HepG2 (cell line): ENCODE data around the gene EIF6. TPM values are rescaled to one million over a fixed set of nuclear protein-coding genes. Genes with fewer than 3 reads are reported as not detected.
A peak's percentile ranks its signal among the peaks of the same experiment; 100 is the strongest.

Experiments used
- ATRX ChIP-seq: sonication (generic); formaldehyde crosslinking; IDR thresholded peaks from 2 replicates; pipeline ENCODE4 v1.4.0; 2020; ENCODE audit warnings: missing genetic modification reagents, borderline replicate concordance
- ERF ChIP-seq: IDR thresholded peaks from 2 replicates; pipeline ENCODE4 v1.6.1; 2018; ENCODE audit warnings: missing biosample characterization, missing genetic modification reagents
- HES4 ChIP-seq: sonication (generic); formaldehyde crosslinking; IDR thresholded peaks from 2 replicates; pipeline ENCODE4 v1.9.0; 2021; ENCODE audit warnings: mild to moderate bottlenecking, missing genetic modification reagents, borderline replicate concordance
- HOXA7 ChIP-seq: sonication (generic); formaldehyde crosslinking; IDR thresholded peaks from 2 replicates; pipeline ENCODE4 v1.8.1; 2022; ENCODE audit warnings: mild to moderate bottlenecking, missing genetic modification reagents, moderate library complexity
- KLF6 ChIP-seq: IDR thresholded peaks from 2 replicates; pipeline ENCODE4 v1.8.0; 2016; ENCODE audit warnings: missing biosample characterization, missing genetic modification reagents
- MAF1 ChIP-seq: sonication (generic); formaldehyde crosslinking; IDR thresholded peaks from 2 replicates; pipeline ENCODE4 v1.5.0; 2020; ENCODE audit warnings: missing genetic modification reagents, borderline replicate concordance
- NFATC3 ChIP-seq: sonication (generic); formaldehyde crosslinking; IDR thresholded peaks from 2 replicates; pipeline ENCODE4 v1.5.1; 2020; ENCODE audit warnings: mild to moderate bottlenecking, missing genetic modification reagents
- POLR2A ChIP-seq, 2 experiments: IDR thresholded peaks; 2 replicates each; pipeline ENCODE4 v1.6.1; 2011; ENCODE audit warnings: low read depth in 2 of 2, low read length in 2 of 2, mild to moderate bottlenecking in 1 of 2, moderate library complexity in 1 of 2; ENCODE audit not compliant: insufficient read depth in 1 of 2
- RBM39 ChIP-seq: fragments of 200-400 bp; formaldehyde crosslinking; IDR thresholded peaks from one replicate; pipeline ENCODE4 v1.6.1; 2018; ENCODE audit warnings: antibody characterized with exemption, mild to moderate bottlenecking, low read depth, low read length; ENCODE audit not compliant: poor library complexity, severe bottlenecking
- REL ChIP-seq: sonication (generic); formaldehyde crosslinking; conservative IDR thresholded peaks from 2 replicates; pipeline ENCODE4 v1.8.0; 2022; ENCODE audit warnings: mild to moderate bottlenecking, missing genetic modification reagents, moderate library complexity
- SALL1 ChIP-seq: sonication (generic); formaldehyde crosslinking; IDR thresholded peaks from 2 replicates; pipeline ENCODE4 v1.8.0; 2022; ENCODE audit warnings: mild to moderate bottlenecking, missing genetic modification reagents
- SOX13 ChIP-seq, 3 experiments: fragments of 450-650 bp in 1 of 3; sonication (generic) in 1 of 3; formaldehyde crosslinking in 1 of 3; IDR thresholded peaks in 2 of 3; conservative IDR thresholded peaks in 1 of 3; 2 replicates each; pipeline versions ENCODE4 v1.5.0 to v1.6.1; 2016 to 2020; ENCODE audit warnings: antibody characterized with exemption in 1 of 3, mild to moderate bottlenecking in 1 of 3, missing compliant biosample characterization in 1 of 3, missing genetic modification reagents in 1 of 3, moderate library complexity in 1 of 3
- SP2 ChIP-seq: sonication (generic); formaldehyde crosslinking; IDR thresholded peaks from 2 replicates; pipeline ENCODE4 v1.5.1; 2020; ENCODE audit warnings: mild to moderate bottlenecking, missing genetic modification reagents
- SRSF4 ChIP-seq: fragments of 200-400 bp; formaldehyde crosslinking; IDR thresholded peaks from one replicate; pipeline ENCODE4 v1.6.1; 2018; ENCODE audit warnings: mild to moderate bottlenecking, low read depth, low read length, moderate library complexity; ENCODE audit not compliant: poor library complexity, severe bottlenecking
- TOE1 ChIP-seq: sonication (generic); formaldehyde crosslinking; IDR thresholded peaks from 2 replicates; pipeline ENCODE4 v1.4.0; 2020; ENCODE audit warnings: mild to moderate bottlenecking, missing genetic modification reagents
- ZNF616 ChIP-seq: sonication (generic); formaldehyde crosslinking; IDR thresholded peaks from 2 replicates; pipeline ENCODE4 v1.5.0; 2020; ENCODE audit warnings: low read depth, mild to moderate bottlenecking, missing genetic modification reagents
- ZNF703 ChIP-seq: sonication (generic); formaldehyde crosslinking; IDR thresholded peaks from 2 replicates; pipeline ENCODE4 v1.5.1; 2020; ENCODE audit warnings: missing genetic modification reagents, mild to moderate bottlenecking, moderate library complexity, borderline replicate concordance
- polyA plus RNA-seq, 8 experiments: library from polyadenylated mRNA; depleted of rRNA in 3 of 8; stranded (reverse) in 7 of 8; unstranded in 1 of 8; fragments of >200 nt; fragmentation: Illumina TruSeq in 4 of 8; extraction: Trizol in 4 of 8; gene quantifications; 2 replicates each; pipeline versions ENCODE4 v1.2.1 to v1.2.3, GENCODE V29; 2011 to 2016; ENCODE audit warnings: low read depth in 4 of 8, missing spikeins in 1 of 8, mixed read lengths in 1 of 8; ENCODE audit not compliant: insufficient read depth in 1 of 8
- total RNA-seq, 5 experiments: library from RNA; depleted of rRNA; stranded (reverse); fragments of >200 nt; fragmentation: Illumina TruSeq; extraction: Trizol; gene quantifications; 2 replicates each; pipeline ENCODE4 v1.2.3, GENCODE V29; 2016; ENCODE audit warnings: low read depth in 1 of 5
- TF ChIP-seq, protein P1 (sequence below): sonication (generic); formaldehyde crosslinking; IDR thresholded peaks from 2 replicates; pipeline ENCODE4 v1.4.0; 2020; ENCODE audit warnings: mild to moderate bottlenecking, missing genetic modification reagents
- TF ChIP-seq, protein P2 (sequence below): sonication (generic); formaldehyde crosslinking; IDR thresholded peaks from 2 replicates; pipeline ENCODE4 v1.4.0; 2020; ENCODE audit warnings: missing genetic modification reagents
- TF ChIP-seq, protein P3 (sequence below): sonication (generic); formaldehyde crosslinking; IDR thresholded peaks from 2 replicates; pipeline ENCODE4 v1.5.0; 2020; ENCODE audit warnings: mild to moderate bottlenecking, low read depth, missing genetic modification reagents, borderline replicate concordance
- TF ChIP-seq, protein P4 (sequence below): sonication (generic); formaldehyde crosslinking; IDR thresholded peaks from 2 replicates; pipeline ENCODE4 v1.5.1; 2020; ENCODE audit warnings: mild to moderate bottlenecking, missing genetic modification reagents, moderate library complexity

Gene EIF6
- total and polyA plus RNA-seq, 2 of the 13 experiments (the other 11 are each of a cell fraction or from before 2014, with no cell fraction given): 462 to 466 TPM

DNA sequence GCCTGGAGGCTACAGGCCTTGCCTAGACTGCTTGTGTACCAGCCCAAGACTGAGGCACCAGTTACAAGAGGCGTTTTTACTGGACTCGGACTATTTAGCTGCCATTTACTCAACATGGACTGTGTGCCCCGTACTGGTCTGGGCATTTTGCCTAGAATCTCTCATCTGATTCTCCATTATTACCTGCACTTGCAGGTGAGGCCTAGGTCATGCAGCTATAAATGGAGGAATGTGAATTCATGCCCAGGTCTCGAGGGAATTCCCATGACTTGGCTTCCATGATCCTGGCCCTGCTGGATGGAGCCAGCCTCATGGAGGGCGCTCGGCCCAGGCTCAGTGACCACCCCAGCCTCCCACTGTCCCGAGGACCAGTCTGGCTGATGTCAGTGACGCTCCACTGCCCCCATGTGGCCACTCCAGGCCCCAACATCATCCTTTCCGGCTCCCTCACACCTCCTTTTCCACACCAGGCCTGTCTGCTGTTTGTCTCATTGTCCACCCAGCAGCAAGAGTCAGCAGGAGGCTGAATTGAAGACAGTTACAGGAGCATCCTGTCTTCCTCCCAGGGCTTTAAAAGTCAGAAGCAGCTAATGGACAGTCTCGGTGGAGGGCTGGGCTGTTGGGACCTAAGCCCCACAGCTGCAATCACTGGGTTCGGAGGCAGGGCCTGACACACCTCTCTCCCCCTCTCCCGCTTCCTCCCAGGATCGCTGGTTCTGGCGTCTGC is 15.4 kb downstream of the EIF6 start (continued):
- TF ChIP-seq, protein P1, sequence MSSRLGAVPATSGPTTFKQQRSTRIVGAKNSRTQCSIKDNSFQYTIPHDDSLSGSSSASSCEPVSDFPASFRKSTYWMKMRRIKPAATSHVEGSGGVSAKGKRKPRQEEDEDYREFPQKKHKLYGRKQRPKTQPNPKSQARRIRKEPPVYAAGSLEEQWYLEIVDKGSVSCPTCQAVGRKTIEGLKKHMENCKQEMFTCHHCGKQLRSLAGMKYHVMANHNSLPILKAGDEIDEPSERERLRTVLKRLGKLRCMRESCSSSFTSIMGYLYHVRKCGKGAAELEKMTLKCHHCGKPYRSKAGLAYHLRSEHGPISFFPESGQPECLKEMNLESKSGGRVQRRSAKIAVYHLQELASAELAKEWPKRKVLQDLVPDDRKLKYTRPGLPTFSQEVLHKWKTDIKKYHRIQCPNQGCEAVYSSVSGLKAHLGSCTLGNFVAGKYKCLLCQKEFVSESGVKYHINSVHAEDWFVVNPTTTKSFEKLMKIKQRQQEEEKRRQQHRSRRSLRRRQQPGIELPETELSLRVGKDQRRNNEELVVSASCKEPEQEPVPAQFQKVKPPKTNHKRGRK: no peak
- TF ChIP-seq RBM39: no peak
- TF ChIP-seq KLF6 (CRISPR knock-in tag): 0 out of 2 replicates have a peak, but pooled peaks have one; percentile 62
- peak; percentile 94; the same call in 1 of the 2 replicates for TF ChIP-seq NFATC3 (CRISPR knock-in tag)
- no peak for TF ChIP-seq REL (CRISPR knock-in tag)
- TF ChIP-seq ERF (CRISPR knock-in tag): peak; percentile 87; the same call in 1 of the 2 replicates
- TF ChIP-seq POLR2A (IDR thresholded peaks at IDR 0.05; ENCODE audit: insufficient read depth in 1 of 2, low read depth in 2 of 2, low read length in 2 of 2): no peak
- TF ChIP-seq HES4 (CRISPR knock-in tag): no peak; the same call in 1 of the 2 replicates
- TF ChIP-seq SP2 (CRISPR knock-in tag): no peak
- no peak for TF ChIP-seq ATRX (CRISPR knock-in tag)
- TF ChIP-seq SOX13 (IDR thresholded peaks at IDR 0.05): no peak
- no peak; a peak in 1 of 4 replicates for TF ChIP-seq SOX13 (CRISPR knock-in tag; conservative IDR thresholded peaks at IDR 0.05 in 1 of 2, IDR thresholded peaks at IDR 0.05 in 1 of 2)
- TF ChIP-seq, protein P2, sequence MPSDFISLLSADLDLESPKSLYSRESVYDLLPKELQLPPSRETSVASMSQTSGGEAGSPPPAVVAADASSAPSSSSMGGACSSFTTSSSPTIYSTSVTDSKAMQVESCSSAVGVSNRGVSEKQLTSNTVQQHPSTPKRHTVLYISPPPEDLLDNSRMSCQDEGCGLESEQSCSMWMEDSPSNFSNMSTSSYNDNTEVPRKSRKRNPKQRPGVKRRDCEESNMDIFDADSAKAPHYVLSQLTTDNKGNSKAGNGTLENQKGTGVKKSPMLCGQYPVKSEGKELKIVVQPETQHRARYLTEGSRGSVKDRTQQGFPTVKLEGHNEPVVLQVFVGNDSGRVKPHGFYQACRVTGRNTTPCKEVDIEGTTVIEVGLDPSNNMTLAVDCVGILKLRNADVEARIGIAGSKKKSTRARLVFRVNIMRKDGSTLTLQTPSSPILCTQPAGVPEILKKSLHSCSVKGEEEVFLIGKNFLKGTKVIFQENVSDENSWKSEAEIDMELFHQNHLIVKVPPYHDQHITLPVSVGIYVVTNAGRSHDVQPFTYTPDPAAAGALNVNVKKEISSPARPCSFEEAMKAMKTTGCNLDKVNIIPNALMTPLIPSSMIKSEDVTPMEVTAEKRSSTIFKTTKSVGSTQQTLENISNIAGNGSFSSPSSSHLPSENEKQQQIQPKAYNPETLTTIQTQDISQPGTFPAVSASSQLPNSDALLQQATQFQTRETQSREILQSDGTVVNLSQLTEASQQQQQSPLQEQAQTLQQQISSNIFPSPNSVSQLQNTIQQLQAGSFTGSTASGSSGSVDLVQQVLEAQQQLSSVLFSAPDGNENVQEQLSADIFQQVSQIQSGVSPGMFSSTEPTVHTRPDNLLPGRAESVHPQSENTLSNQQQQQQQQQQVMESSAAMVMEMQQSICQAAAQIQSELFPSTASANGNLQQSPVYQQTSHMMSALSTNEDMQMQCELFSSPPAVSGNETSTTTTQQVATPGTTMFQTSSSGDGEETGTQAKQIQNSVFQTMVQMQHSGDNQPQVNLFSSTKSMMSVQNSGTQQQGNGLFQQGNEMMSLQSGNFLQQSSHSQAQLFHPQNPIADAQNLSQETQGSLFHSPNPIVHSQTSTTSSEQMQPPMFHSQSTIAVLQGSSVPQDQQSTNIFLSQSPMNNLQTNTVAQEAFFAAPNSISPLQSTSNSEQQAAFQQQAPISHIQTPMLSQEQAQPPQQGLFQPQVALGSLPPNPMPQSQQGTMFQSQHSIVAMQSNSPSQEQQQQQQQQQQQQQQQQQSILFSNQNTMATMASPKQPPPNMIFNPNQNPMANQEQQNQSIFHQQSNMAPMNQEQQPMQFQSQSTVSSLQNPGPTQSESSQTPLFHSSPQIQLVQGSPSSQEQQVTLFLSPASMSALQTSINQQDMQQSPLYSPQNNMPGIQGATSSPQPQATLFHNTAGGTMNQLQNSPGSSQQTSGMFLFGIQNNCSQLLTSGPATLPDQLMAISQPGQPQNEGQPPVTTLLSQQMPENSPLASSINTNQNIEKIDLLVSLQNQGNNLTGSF: peak; percentile 27
- TF ChIP-seq, protein P3, sequence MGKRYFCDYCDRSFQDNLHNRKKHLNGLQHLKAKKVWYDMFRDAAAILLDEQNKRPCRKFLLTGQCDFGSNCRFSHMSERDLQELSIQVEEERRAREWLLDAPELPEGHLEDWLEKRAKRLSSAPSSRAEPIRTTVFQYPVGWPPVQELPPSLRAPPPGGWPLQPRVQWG (CRISPR knock-in tag): no peak
- TF ChIP-seq ZNF703 (CRISPR knock-in tag): no peak
- TF ChIP-seq MAF1 (CRISPR knock-in tag): no peak
- no peak for TF ChIP-seq SRSF4
- TF ChIP-seq ZNF616 (CRISPR knock-in tag): no peak
- no peak for TF ChIP-seq TOE1
- TF ChIP-seq HOXA7 (CRISPR knock-in tag): no peak
- peak; percentile 88 for TF ChIP-seq SALL1 (CRISPR knock-in tag)
- TF ChIP-seq, protein P4, sequence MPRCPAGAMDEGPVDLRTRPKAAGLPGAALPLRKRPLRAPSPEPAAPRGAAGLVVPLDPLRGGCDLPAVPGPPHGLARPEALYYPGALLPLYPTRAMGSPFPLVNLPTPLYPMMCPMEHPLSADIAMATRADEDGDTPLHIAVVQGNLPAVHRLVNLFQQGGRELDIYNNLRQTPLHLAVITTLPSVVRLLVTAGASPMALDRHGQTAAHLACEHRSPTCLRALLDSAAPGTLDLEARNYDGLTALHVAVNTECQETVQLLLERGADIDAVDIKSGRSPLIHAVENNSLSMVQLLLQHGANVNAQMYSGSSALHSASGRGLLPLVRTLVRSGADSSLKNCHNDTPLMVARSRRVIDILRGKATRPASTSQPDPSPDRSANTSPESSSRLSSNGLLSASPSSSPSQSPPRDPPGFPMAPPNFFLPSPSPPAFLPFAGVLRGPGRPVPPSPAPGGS (CRISPR knock-in tag): no peak
